Testis (tissue), 2 donors: Measurements from ENCODE around the gene TRIM15.

Experiments used
- CTCF ChIP-seq, 3 experiments: fragments of 450-650 bp in 2 of 3; fragments of 200-600 bp in 1 of 3; sonication (generic) in 1 of 3; IDR thresholded peaks; one replicate each; pipeline ENCODE4 v1.5.1; 2016 to 2019; ENCODE audit warnings: antibody characterized with exemption in 3 of 3, mild to moderate bottlenecking in 2 of 3, moderate library complexity in 1 of 3
- POLR2A ChIP-seq: fragments of 450-650 bp; IDR thresholded peaks from one replicate; pipeline ENCODE4 v1.6.1; 2017; ENCODE audit warnings: antibody characterized with exemption, mild to moderate bottlenecking, moderate library complexity

GRCh38 chr6:30158475-30159040 is 4.8 kb upstream of the TRIM15 start:
- no peak for TF ChIP-seq CTCF (IDR thresholded peaks at IDR 0.05)
- no peak for TF ChIP-seq POLR2A
